Ovary (tissue), 3 donors: ENCODE measurements around the gene NPHP4.

Experiments used
- EP300 ChIP-seq: sonication (generic); formaldehyde crosslinking; IDR thresholded peaks from one replicate; pipeline ENCODE4 v1.6.1; 2017; ENCODE audit warnings: antibody characterized with exemption
- POLR2A ChIP-seq: fragments of 450-650 bp; IDR thresholded peaks from one replicate; pipeline ENCODE4 v1.6.1; 2017; ENCODE audit warnings: antibody characterized with exemption, mild to moderate bottlenecking, moderate library complexity
- TF ChIP-seq, protein P1 (sequence below), 3 donors: fragments of 450-650 bp in 2 of 3; fragments of 200-600 bp in 1 of 3; IDR thresholded peaks; one replicate each; pipeline versions ENCODE4 v1.5.1 to v1.8.0; 2016 to 2022; ENCODE audit warnings: antibody characterized with exemption in 3 of 3, mild to moderate bottlenecking in 1 of 3
- donor health status: DM: no; HTN: no; CAD: no.

- TF ChIP-seq, protein P1, sequence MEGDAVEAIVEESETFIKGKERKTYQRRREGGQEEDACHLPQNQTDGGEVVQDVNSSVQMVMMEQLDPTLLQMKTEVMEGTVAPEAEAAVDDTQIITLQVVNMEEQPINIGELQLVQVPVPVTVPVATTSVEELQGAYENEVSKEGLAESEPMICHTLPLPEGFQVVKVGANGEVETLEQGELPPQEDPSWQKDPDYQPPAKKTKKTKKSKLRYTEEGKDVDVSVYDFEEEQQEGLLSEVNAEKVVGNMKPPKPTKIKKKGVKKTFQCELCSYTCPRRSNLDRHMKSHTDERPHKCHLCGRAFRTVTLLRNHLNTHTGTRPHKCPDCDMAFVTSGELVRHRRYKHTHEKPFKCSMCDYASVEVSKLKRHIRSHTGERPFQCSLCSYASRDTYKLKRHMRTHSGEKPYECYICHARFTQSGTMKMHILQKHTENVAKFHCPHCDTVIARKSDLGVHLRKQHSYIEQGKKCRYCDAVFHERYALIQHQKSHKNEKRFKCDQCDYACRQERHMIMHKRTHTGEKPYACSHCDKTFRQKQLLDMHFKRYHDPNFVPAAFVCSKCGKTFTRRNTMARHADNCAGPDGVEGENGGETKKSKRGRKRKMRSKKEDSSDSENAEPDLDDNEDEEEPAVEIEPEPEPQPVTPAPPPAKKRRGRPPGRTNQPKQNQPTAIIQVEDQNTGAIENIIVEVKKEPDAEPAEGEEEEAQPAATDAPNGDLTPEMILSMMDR (IDR thresholded peaks at IDR 0.05), result no peak
- TF ChIP-seq POLR2A, result no peak
- TF ChIP-seq EP300, result no peak
Observed at GRCh38 chr1:5820026-5820421, 172.2 kb downstream of the NPHP4 start.
